HEK293 (cell line): ENCODE measurements around the gene POLR2J2.
"Not testable (repeated sequence)": the region's sequence is repeated elsewhere in the genome, so short reads cannot be mapped to it uniquely, and the experiment has no call there.

ENCODE experiments used
- ATF2 ChIP-seq: fragments of 450-650 bp; formaldehyde crosslinking; IDR thresholded peaks from 2 replicates; pipeline ENCODE4 v1.5.1; 2016; ENCODE audit warnings: missing biosample characterization, missing genetic modification characterization, low read depth
- BCL11B ChIP-seq: fragments of 450-650 bp; formaldehyde crosslinking; IDR thresholded peaks from 2 replicates; pipeline ENCODE4 v1.5.1; 2016; ENCODE audit warnings: low read depth, missing biosample characterization, missing genetic modification characterization
- CTCF ChIP-seq: fragments of 450-650 bp; formaldehyde crosslinking; IDR thresholded peaks from 2 replicates; pipeline ENCODE4 v1.5.1; 2016; ENCODE audit warnings: missing biosample characterization, missing genetic modification characterization
- RBAK ChIP-seq: fragments of 450-650 bp; formaldehyde crosslinking; IDR thresholded peaks from 2 replicates; pipeline ENCODE4 v1.5.1; 2016; ENCODE audit warnings: missing biosample characterization, missing genetic modification characterization
- TCF7L2 ChIP-seq: IDR thresholded peaks from 2 replicates; pipeline ENCODE4 v1.6.1; 2011; ENCODE audit warnings: low read depth, mild to moderate bottlenecking, inconsistent platforms, low read length, moderate library complexity, borderline replicate concordance
- ZBTB48 ChIP-seq: fragments of 450-650 bp; formaldehyde crosslinking; IDR thresholded peaks from 2 replicates; pipeline ENCODE4 v1.5.1; 2016; ENCODE audit warnings: missing biosample characterization, missing genetic modification characterization
- ZBTB7A ChIP-seq: fragments of 450-650 bp; formaldehyde crosslinking; IDR thresholded peaks from 2 replicates; pipeline ENCODE4 v1.5.1; 2016; ENCODE audit warnings: low read depth, missing biosample characterization, missing genetic modification characterization
- ZBTB8A ChIP-seq: fragments of 450-650 bp; formaldehyde crosslinking; IDR thresholded peaks from 2 replicates; pipeline ENCODE4 v1.5.1; 2016; ENCODE audit warnings: missing biosample characterization, missing genetic modification characterization
- ZNF18 ChIP-seq: fragments of 450-650 bp; formaldehyde crosslinking; IDR thresholded peaks from 2 replicates; pipeline ENCODE4 v1.5.1; 2016; ENCODE audit warnings: missing biosample characterization, missing genetic modification characterization
- ZNF274 ChIP-seq, 2 experiments: fragments of 200-500 bp in 1 of 2; fragments of 450-650 bp in 1 of 2; sonication (Bioruptor generic) in 1 of 2; formaldehyde crosslinking in 1 of 2; IDR thresholded peaks; 2 replicates each; pipeline versions ENCODE4 v1.5.1 to v1.6.1; 2014 to 2016; ENCODE audit warnings: borderline replicate concordance in 1 of 2, inconsistent platforms in 1 of 2, low read length in 1 of 2, missing biosample characterization in 1 of 2, missing genetic modification characterization in 1 of 2

- TF ChIP-seq ATF2 (tag by site-specific recombination); BCL11B (tag by site-specific recombination); ZNF18 (tag by site-specific recombination); TCF7L2; ZBTB48 (tag by site-specific recombination); RBAK (tag by site-specific recombination); ZBTB8A (tag by site-specific recombination); CTCF; ZBTB7A (tag by site-specific recombination); ZNF274 (IDR thresholded peaks at IDR 0.05; ENCODE audit: low read length); ZNF274 (tag by site-specific recombination; IDR thresholded peaks at IDR 0.05; ENCODE audit: borderline replicate concordance): not testable (repeated sequence)
Observed at GRCh38 chr7:102627271-102627904, 44.1 kb downstream of the POLR2J2 start.
